GM21515 (cell line): ENCODE results near the gene KCNF1.

Experiments used
- ATAC-seq: cut with Tn5 transposase; IDR thresholded peaks from one replicate; pipeline ENCODE4 v1.9.1; 2021; ENCODE audit not compliant: unreplicated experiment

KCNF1 gene

GRCh38 chr2:10879624-10880585 lies 31.8 kb upstream of the KCNF1 start:
- ATAC-seq = no peak

- no peak for ATAC-seq
Observed at GRCh38 chr2:10880586-10881321, 31.0 kb upstream of the KCNF1 start.

GRCh38 chr2:10882568-10882967 lies 29.2 kb upstream of the KCNF1 start:
- ATAC-seq = no peak

GRCh38 chr2:10883066-10883465 lies 28.7 kb upstream of the KCNF1 start:
- ATAC-seq = no peak

GRCh38 chr2:10883801-10884478 lies 27.8 kb upstream of the KCNF1 start:
- no peak for ATAC-seq

- ATAC-seq = no peak
Observed at GRCh38 chr2:10884574-10884975, 27.2 kb upstream of the KCNF1 start.

- ATAC-seq = no peak
Observed at GRCh38 chr2:10885094-10885860, 26.5 kb upstream of the KCNF1 start.

GRCh38 chr2:10887476-10887875 lies 24.3 kb upstream of the KCNF1 start:
- ATAC-seq = no peak

- ATAC-seq = no peak
Observed at GRCh38 chr2:10889651-10890215, 22.0 kb upstream of the KCNF1 start.

GRCh38 chr2:10890706-10891270 lies 20.9 kb upstream of the KCNF1 start:
- no peak for ATAC-seq

GRCh38 chr2:10891390-10891789 lies 20.3 kb upstream of the KCNF1 start:
- ATAC-seq = no peak

- ATAC-seq = no peak
Observed at GRCh38 chr2:10891848-10892247, 19.9 kb upstream of the KCNF1 start.

- ATAC-seq = no peak
Observed at GRCh38 chr2:10892316-10892715, 19.4 kb upstream of the KCNF1 start.

- ATAC-seq = no peak
Observed at GRCh38 chr2:10892796-10893350, 18.9 kb upstream of the KCNF1 start.

GRCh38 chr2:10894264-10894935 lies 17.3 kb upstream of the KCNF1 start:
- no peak for ATAC-seq

- no peak for ATAC-seq
Observed at GRCh38 chr2:10895231-10895630, 16.5 kb upstream of the KCNF1 start.

- no peak for ATAC-seq
Observed at GRCh38 chr2:10897956-10898355, 13.8 kb upstream of the KCNF1 start.

GRCh38 chr2:10900216-10901109 lies 11.3 kb upstream of the KCNF1 start:
- ATAC-seq = no peak
